BLaER1 (cell line): ENCODE results near the gene DDX25.
A peak's percentile ranks its signal among the peaks of the same experiment; 100 is the strongest.
"Not testable (repeated sequence)": the region's sequence is repeated elsewhere in the genome, so short reads cannot be mapped to it uniquely, and the experiment has no call there.

Experiments used
- H3K27ac ChIP-seq: shearing (Covaris generic); formaldehyde crosslinking; 2 replicates; pipeline ENCODE4 v1.8.1; 2022
- H3K27me3 ChIP-seq: shearing (Covaris generic); formaldehyde crosslinking; 2 replicates; pipeline ENCODE4 v1.8.1; 2022
- H3K36me3 ChIP-seq: shearing (Covaris generic); formaldehyde crosslinking; 2 replicates; pipeline ENCODE4 v1.8.1; 2022
- H3K4me1 ChIP-seq: shearing (Covaris generic); formaldehyde crosslinking; 2 replicates; pipeline ENCODE4 v1.8.1; 2022
- H3K4me2 ChIP-seq: shearing (Covaris generic); formaldehyde crosslinking; 2 replicates; pipeline ENCODE4 v1.8.1; 2022
- H3K4me3 ChIP-seq: shearing (Covaris generic); formaldehyde crosslinking; 2 replicates; pipeline ENCODE4 v1.8.1; 2022
- H3K9ac ChIP-seq: shearing (Covaris generic); formaldehyde crosslinking; 2 replicates; pipeline ENCODE4 v1.8.1; 2022
- H3K9me3 ChIP-seq: shearing (Covaris generic); formaldehyde crosslinking; 2 replicates; pipeline ENCODE4 v1.8.1; 2022
- H4K20me1 ChIP-seq: shearing (Covaris generic); formaldehyde crosslinking; 2 replicates; pipeline ENCODE4 v1.8.1; 2022
- Cebpa-rat ChIP-seq: shearing (Covaris generic); IDR thresholded peaks from 2 replicates; pipeline ENCODE4 v1.8.1; 2022

The DDX25 gene

GRCh38 chr11:125903711-125904659, at the start of gene DDX25:
Gene DDX25 (plus strand): TSS chr11:125904508. CDS start chr11:125904518, 10 bp downstream.
- peaks cover 3% of the 10 kb centered on the region; the same call in 1 of the 2 replicates for H3K4me1 ChIP-seq
- no peak within 1 kb of the TSS for H3K27ac ChIP-seq
- H3K4me2 ChIP-seq = peak within 1 kb of the TSS; percentile 75; the same call in 1 of the 2 replicates
- H3K4me3 ChIP-seq = no peak within 1 kb of the TSS
- peaks cover 22% of the 10 kb centered on the region for H4K20me1 ChIP-seq
- H3K27me3 ChIP-seq = no peaks in the 10 kb centered on the region
- H3K36me3 ChIP-seq = peaks cover 29% of the 10 kb centered on the region
- H3K9ac ChIP-seq = no peak within 1 kb of the TSS
- TF ChIP-seq Cebpa-rat = no peak
- H3K9me3 ChIP-seq = no peaks in the 10 kb centered on the region; the same call in 1 of the 2 replicates

- H3K9ac ChIP-seq, H3K36me3 ChIP-seq, H3K4me3 ChIP-seq, H3K27ac ChIP-seq, H3K27me3 ChIP-seq, H3K4me2 ChIP-seq, H3K4me1 ChIP-seq, H4K20me1 ChIP-seq: not testable (repeated sequence)
- peaks cover 17% of the 10 kb centered on the region; the same call in 1 of the 2 replicates for H3K9me3 ChIP-seq
Measured at GRCh38 chr11:125857670-125858069, 46.6 kb upstream of the DDX25 start.

- not testable (repeated sequence) for H3K36me3 ChIP-seq, H3K27me3 ChIP-seq, H3K4me1 ChIP-seq, H3K4me3 ChIP-seq, H3K9ac ChIP-seq, H4K20me1 ChIP-seq, H3K27ac ChIP-seq, H3K4me2 ChIP-seq
- H3K9me3 ChIP-seq = 0 out of 2 replicates have a peak, but pooled peaks cover 17% of the 10 kb centered on the region
Measured at GRCh38 chr11:125862786-125863185, 41.5 kb upstream of the DDX25 start.

- H3K9ac ChIP-seq, H3K27ac ChIP-seq, H3K4me2 ChIP-seq, H3K36me3 ChIP-seq, H4K20me1 ChIP-seq, H3K27me3 ChIP-seq, H3K9me3 ChIP-seq, H3K4me1 ChIP-seq, H3K4me3 ChIP-seq: not testable (repeated sequence)
Measured at GRCh38 chr11:125865354-125865753, 39.0 kb upstream of the DDX25 start.

GRCh38 chr11:125869521-125869920, 34.8 kb upstream of the DDX25 start:
- Histone ChIP-seq H3K9ac (no peak overlapping the region), H3K27ac (no peak overlapping the region), H3K36me3 (no peaks in the 10 kb centered on the region), H3K4me1 (no peaks in the 10 kb centered on the region), H3K9me3 (peaks cover 18% of the 10 kb centered on the region), H4K20me1 (no peaks in the 10 kb centered on the region), H3K4me2 (no peak overlapping the region), H3K27me3 (no peaks in the 10 kb centered on the region), H3K4me3 (no peak overlapping the region)
- TF ChIP-seq Cebpa-rat = no peak

GRCh38 chr11:125871391-125872137, 32.7 kb upstream of the DDX25 start:
- H3K36me3 ChIP-seq = no peaks in the 10 kb centered on the region
- no peaks in the 10 kb centered on the region for H3K27me3 ChIP-seq
- no peak overlapping the region for H3K27ac ChIP-seq
- TF ChIP-seq Cebpa-rat = no peak
- H3K4me1 ChIP-seq = no peaks in the 10 kb centered on the region
- H3K9ac ChIP-seq = no peak overlapping the region
- peaks cover 10% of the 10 kb centered on the region for H3K9me3 ChIP-seq
- H3K4me2 ChIP-seq = no peak overlapping the region
- H3K4me3 ChIP-seq = no peak overlapping the region
- H4K20me1 ChIP-seq = no peaks in the 10 kb centered on the region

- no peak for TF ChIP-seq Cebpa-rat
- peaks cover 10% of the 10 kb centered on the region for H3K9me3 ChIP-seq
- no peak overlapping the region for H3K4me2 ChIP-seq
- H4K20me1 ChIP-seq = no peaks in the 10 kb centered on the region
- H3K9ac ChIP-seq = no peak overlapping the region
- no peaks in the 10 kb centered on the region for H3K4me1 ChIP-seq
- H3K36me3 ChIP-seq = no peaks in the 10 kb centered on the region
- H3K27me3 ChIP-seq = no peaks in the 10 kb centered on the region
- H3K27ac ChIP-seq = no peak overlapping the region
- no peak overlapping the region for H3K4me3 ChIP-seq
Measured at GRCh38 chr11:125872138-125872491, 32.2 kb upstream of the DDX25 start.

GRCh38 chr11:125873881-125874555, 30.3 kb upstream of the DDX25 start:
- no peak overlapping the region for H3K27ac ChIP-seq
- no peak overlapping the region for H3K4me2 ChIP-seq
- no peak overlapping the region for H3K4me3 ChIP-seq

GRCh38 chr11:125874556-125875124, 29.7 kb upstream of the DDX25 start:
- no peak overlapping the region for H3K4me3 ChIP-seq

More at GRCh38 chr11:125873881-125874555, 30.3 kb upstream of the DDX25 start:
- TF ChIP-seq Cebpa-rat = no peak
- H3K36me3 ChIP-seq = no peaks in the 10 kb centered on the region
- no peaks in the 10 kb centered on the region for H3K4me1 ChIP-seq
- H4K20me1 ChIP-seq = no peaks in the 10 kb centered on the region
- H3K9ac ChIP-seq = no peak overlapping the region
- H3K9me3 ChIP-seq = peaks cover 10% of the 10 kb centered on the region
- no peaks in the 10 kb centered on the region for H3K27me3 ChIP-seq

More at GRCh38 chr11:125874556-125875124, 29.7 kb upstream of the DDX25 start:
- Histone ChIP-seq H4K20me1 (no peaks in the 10 kb centered on the region), H3K9ac (no peak overlapping the region), H3K4me2 (no peak overlapping the region), H3K36me3 (no peaks in the 10 kb centered on the region), H3K27ac (no peak overlapping the region), H3K9me3 (peaks cover 10% of the 10 kb centered on the region), H3K27me3 (no peaks in the 10 kb centered on the region), H3K4me1 (no peaks in the 10 kb centered on the region)
- no peak for TF ChIP-seq Cebpa-rat
